ENCODE results near the gene PDIK1L.

DNA sequence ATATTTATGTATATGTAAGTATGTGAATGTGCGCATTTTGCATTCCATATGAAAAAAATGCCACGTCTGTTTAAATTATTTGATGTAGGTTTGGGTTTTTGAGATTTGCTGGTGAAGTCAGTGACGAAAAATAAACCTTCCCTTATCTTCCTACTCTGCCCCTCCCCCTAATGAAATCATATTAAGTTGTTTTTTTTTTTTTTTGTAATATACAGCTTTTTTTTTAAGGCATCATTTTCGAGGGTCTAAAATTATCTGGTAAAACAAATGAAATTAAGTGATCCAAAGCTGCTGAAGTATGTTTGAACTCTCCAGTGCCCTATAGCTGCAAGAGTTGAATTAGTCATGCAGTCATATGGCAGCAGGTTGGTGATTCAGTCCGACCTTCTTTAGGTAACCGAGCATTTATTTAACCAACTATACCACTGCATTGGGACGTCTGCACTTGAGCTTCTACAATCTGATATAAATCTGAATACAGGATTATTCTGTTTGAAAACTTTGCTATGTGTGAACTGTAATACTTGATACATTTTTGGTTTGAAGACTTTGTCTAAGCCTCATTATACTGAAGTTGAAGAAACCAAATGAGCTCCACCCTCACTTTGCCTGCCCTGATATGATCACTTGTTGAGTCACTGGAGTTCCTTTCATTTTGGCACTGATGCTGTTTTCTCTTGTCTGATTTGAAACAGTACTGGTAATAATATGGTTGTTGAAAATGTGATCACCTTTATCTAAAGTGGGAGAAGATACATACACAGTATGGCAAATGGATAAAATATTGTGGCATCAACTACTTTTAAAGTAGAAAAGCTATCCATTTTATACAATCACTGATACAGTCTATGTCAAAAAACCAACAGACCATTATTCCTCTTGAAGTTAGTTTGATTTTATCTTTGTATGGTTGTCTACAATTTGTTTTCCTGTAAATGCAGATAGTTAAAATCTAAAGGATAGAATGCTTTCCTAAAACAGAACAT is 11.7 kb downstream of the PDIK1L start:
- TF ChIP-seq CTCF (IDR thresholded peaks at IDR 0.05) = no peak
- TF ChIP-seq POLR2A (IDR thresholded peaks at IDR 0.05) = no peak
